ENCODE results near the gene CPAMD8. TPM values are rescaled to one million over a fixed set of nuclear protein-coding genes. Genes with fewer than 3 reads are reported as not detected.

Gene CPAMD8
- total RNA-seq, 1 experiment from 2014 or later = 3.9 TPM

DNA sequence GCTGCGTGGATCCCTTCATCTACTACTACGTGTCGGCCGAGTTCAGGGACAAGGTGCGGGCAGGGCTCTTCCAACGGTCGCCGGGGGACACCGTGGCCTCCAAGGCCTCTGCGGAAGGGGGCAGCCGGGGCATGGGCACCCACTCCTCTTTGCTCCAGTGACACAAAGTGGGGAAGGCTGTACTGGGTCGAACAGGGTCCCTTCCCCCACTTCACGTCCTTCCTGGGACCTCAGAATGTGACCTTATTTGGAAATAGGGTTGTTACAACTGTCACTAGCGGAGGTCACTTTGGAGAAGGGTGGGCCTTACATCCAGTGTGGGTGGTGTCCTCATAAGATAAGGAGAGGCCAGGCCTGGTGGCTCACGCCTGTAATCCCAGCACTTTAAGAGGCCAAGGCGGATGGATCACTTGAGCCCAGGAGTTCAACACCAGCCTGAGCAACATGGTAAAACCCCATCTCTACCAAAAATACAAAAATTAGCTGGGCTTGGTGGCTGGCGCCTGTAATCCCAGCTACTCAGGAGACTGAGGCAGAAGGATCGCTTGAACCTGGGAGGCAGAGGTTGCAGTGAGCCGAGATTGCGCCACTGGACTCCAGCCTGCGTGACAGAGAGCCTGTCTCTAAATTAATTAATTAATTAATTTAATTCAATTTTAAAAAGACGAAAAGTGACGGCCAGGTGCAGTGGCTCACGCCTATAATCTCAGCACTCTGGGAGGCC lies 136.0 kb downstream of the CPAMD8 start:
- no peaks in the 10 kb centered on the region for H4K20me1 ChIP-seq (ENCODE audit: low read length)
- BruUV-seq (replicated peaks) = no TSS peak
- no peaks in the 10 kb centered on the region for H3K36me3 ChIP-seq (ENCODE audit: low read depth, low read length)
- no peaks in the 10 kb centered on the region for H3K79me2 ChIP-seq (ENCODE audit: low read length)
- H3K4me3 ChIP-seq (ENCODE audit: low read length) = no peak overlapping the region
- intact Hi-C loops (cut with micrococcal nuclease) = loop anchor here (10.0 kb wide), 2 partner anchors 56 to 164 kb away; no protein-coding TSS in a partner anchor
- H3K4me2 ChIP-seq (ENCODE audit: low read length) = no peak overlapping the region
- no peak overlapping the region for H2AFZ ChIP-seq (ENCODE audit: low read length)
- no peaks in the 10 kb centered on the region for H3K9me2 ChIP-seq (replicated peaks; ENCODE audit: low read length)
- H3K4me1 ChIP-seq (ENCODE audit: insufficient read depth, low read length) = 0 out of 2 replicates have a peak, but pooled peaks cover 4% of the 10 kb centered on the region
- H3K9me3 ChIP-seq (ENCODE audit: low read length) = no peaks in the 10 kb centered on the region
- ChIA-PET CTCF (no interaction called here), POLR2A (ENCODE audit: unreplicated experiment) (no interaction called here)
- H3K27ac ChIP-seq (ENCODE audit: low read length) = no peak overlapping the region
- no peak overlapping the region for H3K9ac ChIP-seq (ENCODE audit: low read length)
- TF ChIP-seq EZH2 (IDR thresholded peaks at IDR 0.05; ENCODE audit: low read length, unreplicated experiment) (no peak), EZH2phosphoT487 (IDR thresholded peaks at IDR 0.05; ENCODE audit: borderline replicate concordance, low read length) (no peak)
- TF ChIP-seq, protein P1, sequence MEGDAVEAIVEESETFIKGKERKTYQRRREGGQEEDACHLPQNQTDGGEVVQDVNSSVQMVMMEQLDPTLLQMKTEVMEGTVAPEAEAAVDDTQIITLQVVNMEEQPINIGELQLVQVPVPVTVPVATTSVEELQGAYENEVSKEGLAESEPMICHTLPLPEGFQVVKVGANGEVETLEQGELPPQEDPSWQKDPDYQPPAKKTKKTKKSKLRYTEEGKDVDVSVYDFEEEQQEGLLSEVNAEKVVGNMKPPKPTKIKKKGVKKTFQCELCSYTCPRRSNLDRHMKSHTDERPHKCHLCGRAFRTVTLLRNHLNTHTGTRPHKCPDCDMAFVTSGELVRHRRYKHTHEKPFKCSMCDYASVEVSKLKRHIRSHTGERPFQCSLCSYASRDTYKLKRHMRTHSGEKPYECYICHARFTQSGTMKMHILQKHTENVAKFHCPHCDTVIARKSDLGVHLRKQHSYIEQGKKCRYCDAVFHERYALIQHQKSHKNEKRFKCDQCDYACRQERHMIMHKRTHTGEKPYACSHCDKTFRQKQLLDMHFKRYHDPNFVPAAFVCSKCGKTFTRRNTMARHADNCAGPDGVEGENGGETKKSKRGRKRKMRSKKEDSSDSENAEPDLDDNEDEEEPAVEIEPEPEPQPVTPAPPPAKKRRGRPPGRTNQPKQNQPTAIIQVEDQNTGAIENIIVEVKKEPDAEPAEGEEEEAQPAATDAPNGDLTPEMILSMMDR (conservative IDR thresholded peaks at IDR 0.05; ENCODE audit: low read depth, low read length) = no peak
- DNase-seq (no peak), ATAC-seq (no peak)
- H3K27me3 ChIP-seq (ENCODE audit: low read length) = no peaks in the 10 kb centered on the region
- no peaks in the 10 kb centered on the region for H3F3A ChIP-seq (ENCODE audit: low read length, unreplicated experiment)

DNA sequence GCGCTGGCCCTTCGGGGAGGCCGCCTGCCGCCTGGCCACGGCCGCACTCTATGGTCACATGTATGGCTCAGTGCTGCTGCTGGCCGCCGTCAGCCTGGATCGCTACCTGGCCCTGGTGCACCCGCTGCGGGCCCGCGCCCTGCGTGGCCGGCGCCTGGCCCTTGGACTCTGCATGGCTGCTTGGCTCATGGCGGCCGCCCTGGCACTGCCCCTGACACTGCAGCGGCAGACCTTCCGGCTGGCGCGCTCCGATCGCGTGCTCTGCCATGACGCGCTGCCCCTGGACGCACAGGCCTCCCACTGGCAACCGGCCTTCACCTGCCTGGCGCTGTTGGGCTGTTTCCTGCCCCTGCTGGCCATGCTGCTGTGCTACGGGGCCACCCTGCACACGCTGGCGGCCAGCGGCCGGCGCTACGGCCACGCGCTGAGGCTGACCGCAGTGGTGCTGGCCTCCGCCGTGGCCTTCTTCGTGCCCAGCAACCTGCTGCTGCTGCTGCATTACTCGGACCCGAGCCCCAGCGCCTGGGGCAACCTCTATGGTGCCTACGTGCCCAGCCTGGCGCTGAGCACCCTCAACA lies 136.6 kb downstream of the CPAMD8 start:
- intact Hi-C loops (cut with micrococcal nuclease) = loop anchor here (5.0 to 10.0 kb wide), 3 partner anchors 55 to 173 kb away; partner anchors contain the start of gene NWD1
- Histone ChIP-seq H3K36me3 (ENCODE audit: low read depth, low read length) (no peaks in the 10 kb centered on the region), H3K9me3 (ENCODE audit: low read length) (no peaks in the 10 kb centered on the region), H3K27me3 (ENCODE audit: low read length) (no peaks in the 10 kb centered on the region), H3K9ac (ENCODE audit: low read length) (no peak overlapping the region), H4K20me1 (ENCODE audit: low read length) (no peaks in the 10 kb centered on the region), H3K27ac (ENCODE audit: low read length) (no peak overlapping the region), H2AFZ (ENCODE audit: low read length) (no peak overlapping the region), H3K4me1 (ENCODE audit: insufficient read depth, low read length) (0 out of 2 replicates have a peak, but pooled peaks cover 4% of the 10 kb centered on the region), H3F3A (ENCODE audit: low read length, unreplicated experiment) (no peaks in the 10 kb centered on the region), H3K4me3 (ENCODE audit: low read length) (no peak overlapping the region), H3K9me2 (replicated peaks; ENCODE audit: low read length) (no peaks in the 10 kb centered on the region), H3K79me2 (ENCODE audit: low read length) (no peaks in the 10 kb centered on the region), H3K4me2 (ENCODE audit: low read length) (no peak overlapping the region)
- CTCF ChIA-PET = no interaction called here
- no peak for DNase-seq
- no peak for ATAC-seq
- POLR2A ChIA-PET (ENCODE audit: unreplicated experiment) = no interaction called here
- no TSS peak for BruUV-seq (replicated peaks)
- TF ChIP-seq EZH2phosphoT487 (IDR thresholded peaks at IDR 0.05; ENCODE audit: borderline replicate concordance, low read length) (no peak), EZH2 (IDR thresholded peaks at IDR 0.05; ENCODE audit: low read length, unreplicated experiment) (no peak)
- TF ChIP-seq, protein P1 (conservative IDR thresholded peaks at IDR 0.05; ENCODE audit: low read depth, low read length) = no peak

Data from PC-3 (cell line).